SK-N-SH treated with all-trans-retinoic acid at 6 μM for 48 hours (cell line): ENCODE measurements around the gene MAPKAPK5.

ENCODE experiments used
- ATAC-seq: fragments of 200-7000 bp; cut with Tn5 transposase; 3 replicates; pipeline ENCODE4 v1.9.1; 2020; ENCODE audit warnings: mild to moderate bottlenecking, moderate library complexity
- BACH2 ChIP-seq: fragments of 250-450 bp; sonication (Bioruptor Pico); IDR thresholded peaks from 2 replicates; pipeline ENCODE4 v1.9.0; 2021; ENCODE audit warnings: mild to moderate bottlenecking, borderline replicate concordance
- CSDC2 ChIP-seq: fragments of 250-450 bp; sonication (Bioruptor Pico); IDR thresholded peaks from 2 replicates; pipeline ENCODE4 v1.5.0; 2020; ENCODE audit warnings: mild to moderate bottlenecking, moderate library complexity
- CSRNP3 ChIP-seq: fragments of 250-450 bp; sonication (Bioruptor Pico); IDR thresholded peaks from 2 replicates; pipeline ENCODE4 v1.5.1; 2021; ENCODE audit warnings: mild to moderate bottlenecking, moderate library complexity
- ESRRG ChIP-seq: fragments of 250-450 bp; sonication (Bioruptor Pico); IDR thresholded peaks from 2 replicates; pipeline ENCODE4 v1.6.1; 2021; ENCODE audit warnings: mild to moderate bottlenecking
- GLIS3 ChIP-seq: fragments of 250-450 bp; sonication (Bioruptor Pico); IDR thresholded peaks from 2 replicates; pipeline ENCODE4 v1.5.0; 2020; ENCODE audit warnings: mild to moderate bottlenecking, moderate library complexity
- ISL1 ChIP-seq: fragments of 250-450 bp; sonication (Bioruptor Pico); IDR thresholded peaks from 2 replicates; pipeline ENCODE4 v2.1.2; 2022; ENCODE audit warnings: mild to moderate bottlenecking, moderate library complexity
- OSR1 ChIP-seq: fragments of 250-450 bp; sonication (Bioruptor Pico); IDR thresholded peaks from 2 replicates; pipeline ENCODE4 v1.8.0; 2022; ENCODE audit warnings: moderate library complexity, mild to moderate bottlenecking, inconsistent platforms
- POU6F1 ChIP-seq: fragments of 250-450 bp; sonication (Bioruptor Pico); IDR thresholded peaks from 2 replicates; pipeline ENCODE4 v1.8.0; 2021; ENCODE audit warnings: low read depth, mild to moderate bottlenecking, moderate library complexity, borderline replicate concordance
- PPARA ChIP-seq: fragments of 250-450 bp; sonication (Bioruptor Pico); IDR thresholded peaks from 2 replicates; pipeline ENCODE4 v1.5.0; 2020; ENCODE audit warnings: mild to moderate bottlenecking, borderline replicate concordance
- RARB ChIP-seq: fragments of 250-450 bp; sonication (Bioruptor Pico); IDR thresholded peaks from 2 replicates; pipeline ENCODE4 v1.8.0; 2021; ENCODE audit warnings: mild to moderate bottlenecking, moderate library complexity
- SNAI2 ChIP-seq: fragments of 250-450 bp; sonication (Bioruptor Pico); IDR thresholded peaks from 2 replicates; pipeline ENCODE4 v1.5.0; 2020; ENCODE audit warnings: mild to moderate bottlenecking, moderate library complexity
- TCF4 ChIP-seq: fragments of 250-450 bp; sonication (Bioruptor Pico); IDR thresholded peaks from 2 replicates; pipeline ENCODE4 v1.8.0; 2021; ENCODE audit warnings: mild to moderate bottlenecking, moderate library complexity, borderline replicate concordance
- TOX ChIP-seq: fragments of 250-450 bp; sonication (Bioruptor Pico); IDR thresholded peaks from 2 replicates; pipeline ENCODE4 v1.8.0; 2021; ENCODE audit warnings: mild to moderate bottlenecking, moderate library complexity, borderline replicate concordance
- TSHZ2 ChIP-seq: fragments of 250-450 bp; sonication (Bioruptor Pico); IDR thresholded peaks from 2 replicates; pipeline ENCODE4 v1.5.0; 2020; ENCODE audit warnings: mild to moderate bottlenecking, moderate library complexity
- ZFP30 ChIP-seq: fragments of 450-650 bp; formaldehyde crosslinking; IDR thresholded peaks from 2 replicates; pipeline ENCODE4 v1.5.0; 2022; ENCODE audit warnings: mild to moderate bottlenecking, moderate library complexity
- ZNF565 ChIP-seq: fragments of 450-650 bp; formaldehyde crosslinking; conservative IDR thresholded peaks from 2 replicates; pipeline ENCODE4 v1.5.0; 2020; ENCODE audit warnings: low read depth, mild to moderate bottlenecking, moderate library complexity
- ZNF70 ChIP-seq: fragments of 450-650 bp; formaldehyde crosslinking; IDR thresholded peaks from 2 replicates; pipeline ENCODE4 v1.5.0; 2020; ENCODE audit warnings: mild to moderate bottlenecking, moderate library complexity
- ZNF8 ChIP-seq: fragments of 450-650 bp; formaldehyde crosslinking; IDR thresholded peaks from 2 replicates; pipeline ENCODE4 v1.5.0; 2020; ENCODE audit warnings: mild to moderate bottlenecking, moderate library complexity

The MAPKAPK5 gene

GRCh38 chr12:111823891-111824290 lies 18.1 kb upstream of the MAPKAPK5 start:
- TF ChIP-seq RARB (CRISPR knock-in tag) (no peak), TCF4 (CRISPR knock-in tag) (no peak), TSHZ2 (CRISPR knock-in tag) (no peak), OSR1 (CRISPR knock-in tag) (no peak), CSRNP3 (no peak)
- TF ChIP-seq, all 23 proteins: peak for 0
- ATAC-seq, result no peak

- ATAC-seq, result 0 out of 3 replicates have a peak, but pooled peaks have one; percentile 21
Measured at GRCh38 chr12:111824312-111824711, 17.7 kb upstream of the MAPKAPK5 start.

GRCh38 chr12:111825509-111825908 lies 16.5 kb upstream of the MAPKAPK5 start:
- TF ChIP-seq ZNF70 (CRISPR knock-in tag), result no peak
- TF ChIP-seq BACH2 (CRISPR knock-in tag), result no peak
- TF ChIP-seq ZNF8, result no peak
- TF ChIP-seq OSR1 (CRISPR knock-in tag), result no peak
- no peak for TF ChIP-seq ZFP30 (CRISPR knock-in tag)
- ATAC-seq, result no peak

GRCh38 chr12:111826316-111826715 lies 15.7 kb upstream of the MAPKAPK5 start:
- TF ChIP-seq ISL1 (CRISPR knock-in tag) (no peak), ZNF8 (no peak), PPARA (CRISPR knock-in tag) (no peak), ZNF565 (CRISPR knock-in tag) (no peak), CSRNP3 (no peak), ESRRG (CRISPR knock-in tag) (no peak), BACH2 (CRISPR knock-in tag) (no peak)

GRCh38 chr12:111826992-111827391 lies 15.0 kb upstream of the MAPKAPK5 start:
- TF ChIP-seq SNAI2 (no peak), OSR1 (CRISPR knock-in tag) (no peak), ISL1 (CRISPR knock-in tag) (no peak), RARB (CRISPR knock-in tag) (no peak), TCF4 (CRISPR knock-in tag) (no peak)
- no peak for ATAC-seq

More at GRCh38 chr12:111826316-111826715, 15.7 kb upstream of the MAPKAPK5 start:
- ATAC-seq, result no peak

GRCh38 chr12:111827907-111828306 lies 14.1 kb upstream of the MAPKAPK5 start:
- ATAC-seq, result no peak
- TF ChIP-seq ISL1 (CRISPR knock-in tag) (no peak), ESRRG (CRISPR knock-in tag) (no peak), ZNF70 (CRISPR knock-in tag) (no peak), POU6F1 (CRISPR knock-in tag) (no peak), BACH2 (CRISPR knock-in tag) (no peak), TOX (no peak), CSRNP3 (no peak), TSHZ2 (CRISPR knock-in tag) (no peak), ZNF565 (CRISPR knock-in tag) (no peak), CSDC2 (no peak), OSR1 (CRISPR knock-in tag) (no peak), GLIS3 (CRISPR knock-in tag) (no peak), ZNF8 (no peak), TCF4 (CRISPR knock-in tag) (no peak), ZFP30 (CRISPR knock-in tag) (no peak), RARB (CRISPR knock-in tag) (no peak)
